Body of pancreas (tissue), 4 donors: ENCODE results near the gene TMTC2. TPM values are rescaled to one million over a fixed set of nuclear protein-coding genes. Genes with fewer than 3 reads are reported as not detected.

Experiments used
- ATAC-seq: fragments of 150-250 bp; one replicate; pipeline ENCODE4 v1.9.1; 2016
- DNase-seq, 4 donors: peaks; one replicate each; pipeline ENCODE4 v3.0.0-alpha.2; 2019
- H3K27ac ChIP-seq, 4 donors: fragments of 200-600 bp; sonication (generic); 1 replicate in 3 of 4; 2 replicates in 1 of 4; pipeline versions ENCODE4 v1.5.1 to v1.6.1; 2016 to 2019; ENCODE audit warnings: mild to moderate bottlenecking in 1 of 4, mixed read lengths in 1 of 4, moderate library complexity in 1 of 4
- H3K27me3 ChIP-seq, 2 donors: fragments of 200-600 bp; sonication (generic); one replicate each; pipeline ENCODE4 v1.6.0; 2016; ENCODE audit warnings: mild to moderate bottlenecking in 1 of 2
- H3K36me3 ChIP-seq, 2 donors: fragments of 200-600 bp; sonication (generic); replicated peaks in 1 of 2; 2 replicates each; pipeline ENCODE4 v1.5.1; 2016; ENCODE audit warnings: low read depth in 2 of 2; ENCODE audit not compliant: insufficient read depth in 1 of 2
- H3K4me1 ChIP-seq: fragments of 200-600 bp; sonication (generic); one replicate; pipeline ENCODE4 v1.6.0; 2016
- H3K4me3 ChIP-seq, 2 donors: fragments of 200-600 bp; sonication (generic); 1 replicate in 1 of 2; 2 replicates in 1 of 2; pipeline ENCODE4 v1.5.1; 2016 to 2019
- H3K9me3 ChIP-seq, 3 donors: fragments of 200-600 bp; sonication (generic); 1 replicate in 2 of 3; 2 replicates in 1 of 3; pipeline ENCODE4 v1.5.1; 2016
- POLR2A ChIP-seq, 3 donors: fragments of 450-650 bp; IDR thresholded peaks; one replicate each; pipeline ENCODE4 v1.6.1; 2016; ENCODE audit warnings: antibody characterized with exemption in 3 of 3, mild to moderate bottlenecking in 2 of 3
- WGBS, 2 donors: methylation state at CpG; one replicate each; pipeline ENCODE4 v1.1.5; 2017; 5-methylcytosine and 5-hydroxymethylcytosine counted together
- intact Hi-C: fragments of 100-400 bp; cut with DNase I; formaldehyde crosslinking; loops from one replicate; pipeline ENCODE4 v1.15.1; 2023
- total RNA-seq, 2 donors: library from RNA; depleted of rRNA; stranded (reverse); fragments of >200 nt; gene quantifications; one replicate each; pipeline ENCODE4 v1.1.0, GENCODE V29; 2016
- TF ChIP-seq, protein P1 (sequence below), 7 experiments: fragments of 450-650 bp in 4 of 7; fragments of 200-600 bp in 3 of 7; sonication (generic) in 3 of 7; IDR thresholded peaks; one replicate each; pipeline ENCODE4 v1.5.1; 2016 to 2019; ENCODE audit warnings: antibody characterized with exemption in 7 of 7

The TMTC2 gene
- total RNA-seq, 2 donors from 2014 or later: 10.4 to 20.1 TPM

DNA sequence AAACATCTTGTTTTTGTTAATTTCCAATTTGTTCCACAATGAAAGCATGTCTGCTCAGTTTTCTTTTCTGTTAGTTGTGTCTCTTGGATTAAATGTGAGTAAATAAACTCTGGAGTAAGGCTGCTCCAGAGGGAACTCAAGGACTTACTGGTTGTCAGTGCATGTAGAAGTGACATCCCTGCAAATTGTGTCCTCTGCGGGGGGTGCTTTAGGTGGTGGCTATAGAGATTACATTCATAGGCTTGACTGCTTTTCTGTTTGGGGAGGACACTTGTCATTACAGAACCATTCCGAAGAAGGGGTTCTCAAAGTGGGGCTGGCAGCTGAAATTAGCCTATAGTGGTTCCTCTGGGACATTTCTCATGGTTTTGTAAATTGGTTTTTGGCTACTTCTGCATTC is 8.8 kb downstream of the TMTC2 start:
- H3K4me1 ChIP-seq: no peaks in the 10 kb centered on the region
- no peak for DNase-seq
- intact Hi-C loops: no loop called here
- H3K27ac ChIP-seq: no peak overlapping the region
- no peak overlapping the region for H3K4me3 ChIP-seq
- TF ChIP-seq POLR2A (IDR thresholded peaks at IDR 0.05): no peak
- TF ChIP-seq, protein P1, sequence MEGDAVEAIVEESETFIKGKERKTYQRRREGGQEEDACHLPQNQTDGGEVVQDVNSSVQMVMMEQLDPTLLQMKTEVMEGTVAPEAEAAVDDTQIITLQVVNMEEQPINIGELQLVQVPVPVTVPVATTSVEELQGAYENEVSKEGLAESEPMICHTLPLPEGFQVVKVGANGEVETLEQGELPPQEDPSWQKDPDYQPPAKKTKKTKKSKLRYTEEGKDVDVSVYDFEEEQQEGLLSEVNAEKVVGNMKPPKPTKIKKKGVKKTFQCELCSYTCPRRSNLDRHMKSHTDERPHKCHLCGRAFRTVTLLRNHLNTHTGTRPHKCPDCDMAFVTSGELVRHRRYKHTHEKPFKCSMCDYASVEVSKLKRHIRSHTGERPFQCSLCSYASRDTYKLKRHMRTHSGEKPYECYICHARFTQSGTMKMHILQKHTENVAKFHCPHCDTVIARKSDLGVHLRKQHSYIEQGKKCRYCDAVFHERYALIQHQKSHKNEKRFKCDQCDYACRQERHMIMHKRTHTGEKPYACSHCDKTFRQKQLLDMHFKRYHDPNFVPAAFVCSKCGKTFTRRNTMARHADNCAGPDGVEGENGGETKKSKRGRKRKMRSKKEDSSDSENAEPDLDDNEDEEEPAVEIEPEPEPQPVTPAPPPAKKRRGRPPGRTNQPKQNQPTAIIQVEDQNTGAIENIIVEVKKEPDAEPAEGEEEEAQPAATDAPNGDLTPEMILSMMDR (IDR thresholded peaks at IDR 0.05): no peak
- 85 to 94% methylated on average over 2 of the region's 2 CpGs for WGBS, 2 donors
- peaks cover 0 to 6% of the 10 kb centered on the region in 2 donors for H3K36me3 ChIP-seq
- ATAC-seq: no peak
- no peaks in the 10 kb centered on the region for H3K27me3 ChIP-seq
- H3K9me3 ChIP-seq: no peaks in the 10 kb centered on the region

GRCh38 chr12:82696543-82696942 is 9.8 kb downstream of the TMTC2 start:
- ATAC-seq (no peak), DNase-seq (no peak)
- no peak overlapping the region for H3K27ac ChIP-seq
- no peak overlapping the region for H3K4me3 ChIP-seq
- H3K4me1 ChIP-seq: no peaks in the 10 kb centered on the region
- intact Hi-C loops: no loop called here
- H3K9me3 ChIP-seq: no peaks in the 10 kb centered on the region
- H3K27me3 ChIP-seq: no peaks in the 10 kb centered on the region
- no peak for TF ChIP-seq POLR2A (IDR thresholded peaks at IDR 0.05)
- TF ChIP-seq, protein P1 (IDR thresholded peaks at IDR 0.05): no peak
- peaks cover 0 to 6% of the 10 kb centered on the region in 2 donors for H3K36me3 ChIP-seq

GRCh38 chr12:82698708-82699564 is 12.2 kb downstream of the TMTC2 start:
- ATAC-seq: no peak
- no peak for TF ChIP-seq POLR2A (IDR thresholded peaks at IDR 0.05)
- TF ChIP-seq, protein P1 (IDR thresholded peaks at IDR 0.05): no peak
- DNase-seq: no peak
- intact Hi-C loops: no loop called here
- Histone ChIP-seq H3K9me3 (no peaks in the 10 kb centered on the region), H3K36me3 (no peaks in the 10 kb centered on the region), H3K4me3 (no peak overlapping the region), H3K4me1 (peaks cover 12% of the 10 kb centered on the region), H3K27me3 (no peaks in the 10 kb centered on the region), H3K27ac (no peak overlapping the region)
- 88 to 91% methylated on average over 12 of the region's 12 CpGs for WGBS, 2 donors

DNA sequence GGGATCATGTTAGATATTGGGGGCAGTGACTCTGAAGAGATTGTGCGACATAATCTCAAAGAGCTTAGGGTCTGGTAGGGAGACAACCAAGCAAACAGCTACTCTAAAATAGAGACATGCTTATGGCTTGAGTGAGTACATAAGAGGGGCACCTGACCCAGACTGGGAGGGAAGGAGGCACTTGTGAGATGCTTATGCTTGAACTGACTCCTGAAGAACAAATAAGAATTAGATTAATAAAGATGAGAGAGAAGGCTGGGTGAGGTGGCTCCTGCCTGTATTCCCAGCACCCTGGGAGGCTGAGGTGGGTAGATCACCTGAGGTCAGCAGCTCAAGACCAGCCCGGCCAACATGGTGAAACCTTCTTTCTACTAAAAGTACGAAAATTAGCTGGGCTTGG is 19.1 kb downstream of the TMTC2 start:
- TF ChIP-seq, protein P1 (IDR thresholded peaks at IDR 0.05): no peak
- no peak for TF ChIP-seq POLR2A (IDR thresholded peaks at IDR 0.05)
- Histone ChIP-seq H3K4me3 (no peak overlapping the region), H3K36me3 (no peaks in the 10 kb centered on the region), H3K27ac (no peak overlapping the region), H3K9me3 (no peaks in the 10 kb centered on the region), H3K27me3 (no peaks in the 10 kb centered on the region), H3K4me1 (peaks cover 27% of the 10 kb centered on the region)
- WGBS, 2 donors: 87 to 90% methylated on average over 3 of the region's 3 CpGs
- ATAC-seq: no peak
- intact Hi-C loops: no loop called here
- no peak for DNase-seq
